NCI-H1417 (cell line): ENCODE results near the gene PTGIS.
A peak's percentile ranks its signal among the peaks of the same experiment; 100 is the strongest.

ENCODE experiments used
- DNase-seq, 3 experiments: peaks; one replicate each; lab custom pipeline; 2025; lab: John Stamatoyannopoulos, UW

PTGIS gene

GRCh38 chr20:49496553-49497397, 71.2 kb downstream of the PTGIS start:
- no peak for DNase-seq

GRCh38 chr20:49496043-49496442, 71.9 kb downstream of the PTGIS start:
- no peak for DNase-seq

GRCh38 chr20:49490689-49491088, 77.2 kb downstream of the PTGIS start:
- no peak for DNase-seq

GRCh38 chr20:49489688-49490087, 78.2 kb downstream of the PTGIS start:
- no peak for DNase-seq

GRCh38 chr20:49486064-49486463, 81.9 kb downstream of the PTGIS start:
- DNase-seq, result no peak

- DNase-seq, result no peak
Observed at GRCh38 chr20:49485563-49485962, 82.4 kb downstream of the PTGIS start.

GRCh38 chr20:49484180-49485140, 83.5 kb downstream of the PTGIS start:
- DNase-seq, result peak; percentile 83 to 92 (median 85)

GRCh38 chr20:49483696-49484123, 84.2 kb downstream of the PTGIS start:
- DNase-seq, result peak in 2 of 3 experiments; percentile 45 to 48

- DNase-seq, result peak in 2 of 3 experiments; percentile 19 to 48
Observed at GRCh38 chr20:49483018-49483695, 84.8 kb downstream of the PTGIS start.

GRCh38 chr20:49482621-49483017, 85.3 kb downstream of the PTGIS start, which contains the start of gene KCNB1:
Gene KCNB1, minus strand, starts transcription at chr20:49482668. Its CDS starts 188 bp downstream, at chr20:49482480.
- DNase-seq, result no peak

- no peak for DNase-seq
Observed at GRCh38 chr20:49482173-49482572, 85.8 kb downstream of the PTGIS start.

GRCh38 chr20:49481116-49481515, 86.8 kb downstream of the PTGIS start:
- no peak for DNase-seq

- no peak for DNase-seq
Observed at GRCh38 chr20:49480236-49480635, 87.7 kb downstream of the PTGIS start.

GRCh38 chr20:49479785-49480184, 88.2 kb downstream of the PTGIS start:
- DNase-seq, result peak in 2 of 3 experiments; percentile 6 to 52

- no peak for DNase-seq
Observed at GRCh38 chr20:49478754-49479689, 88.9 kb downstream of the PTGIS start.

- no peak for DNase-seq
Observed at GRCh38 chr20:49478266-49478665, 89.7 kb downstream of the PTGIS start.

- no peak for DNase-seq
Observed at GRCh38 chr20:49477200-49477599, 90.7 kb downstream of the PTGIS start.

- no peak for DNase-seq
Observed at GRCh38 chr20:49476016-49476355, 92.0 kb downstream of the PTGIS start.

GRCh38 chr20:49475292-49476015, 92.5 kb downstream of the PTGIS start:
- DNase-seq, result no peak

GRCh38 chr20:49471397-49471796, 96.5 kb downstream of the PTGIS start:
- DNase-seq, result no peak
